Measurements from ENCODE around the gene RPS6KB2. TPM values are rescaled to one million over a fixed set of nuclear protein-coding genes. Genes with fewer than 3 reads are reported as not detected.
A peak's percentile ranks its signal among the peaks of the same experiment; 100 is the strongest.

Gene RPS6KB2
- total RNA-seq, 1 experiment from 2014 or later: 54.1 TPM

GRCh38 chr11:67384851-67385366, 43.4 kb upstream of the RPS6KB2 start:
- Histone ChIP-seq H2AFZ (ENCODE audit: low read depth, low read length, poor library complexity, severe bottlenecking) (no peak overlapping the region), H3K9me2 (ENCODE audit: insufficient read depth) (no peaks in the 10 kb centered on the region), H3K79me2 (ENCODE audit: insufficient read depth, low read length) (no peaks in the 10 kb centered on the region), H3K36me3 (ENCODE audit: control insufficient read depth in 1 of 2, insufficient read depth in 2 of 2, low read length in 2 of 2) (no peaks in the 10 kb centered on the region), H3K4me1 (ENCODE audit: control insufficient read depth in 1 of 2, insufficient read depth in 2 of 2, low read length in 2 of 2) (peaks cover 30 to 50% of the 10 kb centered on the region in 2 experiments), H3K4me3 (replicated peaks in 1 of 2; ENCODE audit: low read depth in 1 of 2, low read length in 2 of 2) (no peak overlapping the region), H3K27ac (ENCODE audit: low read depth, low read length) (no peak overlapping the region), H3K27me3 (ENCODE audit: insufficient read depth, low read length) (no peaks in the 10 kb centered on the region), H4K20me1 (ENCODE audit: insufficient read depth) (no peaks in the 10 kb centered on the region), H3K9me3 (ENCODE audit: control insufficient read depth in 1 of 2, insufficient read depth in 1 of 2, low read depth in 1 of 2, low read length in 2 of 2) (no peaks in the 10 kb centered on the region), H3K9ac (ENCODE audit: low read length) (peak overlapping the region; percentile 16; the same call in 1 of the 2 replicates), H3K4me2 (ENCODE audit: low read length) (peak overlapping the region; percentile 30)
- DNase-seq (ENCODE audit: low read depth, low spot score) (no peak), ATAC-seq (no peak)
- ChIA-PET POLR2A (interaction anchor here (1.5 kb wide), 1 partner anchor 29 kb away, joined by 6 read pairs; no protein-coding TSS in a partner anchor), CTCF (interaction anchor here (0.7 to 1.5 kb wide), 3 partner anchors 11 to 40 kb away, joined by 3 to 4 read pairs (median 4); no protein-coding TSS in a partner anchor), RAD21 (ENCODE audit: low non-redundant PET in 1 of 2, low total read pairs in 2 of 2, uncharacterized antibody in 2 of 2, unreplicated experiment in 2 of 2) (no interaction called here)
- TF ChIP-seq POLR2A (IDR thresholded peaks at IDR 0.05; ENCODE audit: borderline replicate concordance, extremely low read depth, insufficient read depth, insufficient read length) (no peak), EZH2 (IDR thresholded peaks at IDR 0.05) (no peak), REST (IDR thresholded peaks at IDR 0.05; ENCODE audit: low read depth) (no peak), ZBTB33 (IDR thresholded peaks at IDR 0.05; ENCODE audit: extremely low read depth, insufficient replicate concordance, low read length) (no peak), ELF1 (IDR thresholded peaks at IDR 0.05; ENCODE audit: borderline replicate concordance, low read depth) (no peak), CEBPB (IDR thresholded peaks at IDR 0.05; ENCODE audit: low read depth) (no peak), FOSL1 (IDR thresholded peaks at IDR 0.05; ENCODE audit: low read depth) (no peak), JUND (IDR thresholded peaks at IDR 0.05) (no peak), SRF (IDR thresholded peaks at IDR 0.05; ENCODE audit: low read depth) (no peak), CTCF (IDR thresholded peaks at IDR 0.05 in 2 of 3, conservative IDR thresholded peaks at IDR 0.05 in 1 of 3; ENCODE audit: borderline replicate concordance in 1 of 3, insufficient read depth in 1 of 3, low read depth in 2 of 3, low read length in 2 of 3) (no peak), EGR1 (IDR thresholded peaks at IDR 0.05; ENCODE audit: low read depth) (no peak), YY1 (IDR thresholded peaks at IDR 0.05; ENCODE audit: extremely low read depth, insufficient replicate concordance, low read depth, low read length) (no peak), ZFX (IDR thresholded peaks at IDR 0.05) (no peak), MAX (IDR thresholded peaks at IDR 0.05) (no peak), CBX3 (IDR thresholded peaks at IDR 0.05; ENCODE audit: low read depth) (no peak), POLR2AphosphoS5 (IDR thresholded peaks at IDR 0.05; ENCODE audit: low read depth, low read length) (no peak), SP1 (IDR thresholded peaks at IDR 0.05; ENCODE audit: low read depth) (no peak), RAD21 (IDR thresholded peaks at IDR 0.05; ENCODE audit: low read depth) (no peak), EZH2phosphoT487 (IDR thresholded peaks at IDR 0.05; ENCODE audit: borderline replicate concordance) (no peak), TCF7L2 (IDR thresholded peaks at IDR 0.05; ENCODE audit: borderline replicate concordance, extremely low read depth, insufficient read depth, insufficient read length) (no peak)
- BruUV-seq (replicated peaks): no TSS peak
- intact Hi-C loops (cut with micrococcal nuclease): no loop called here
